Stimulated activated CD8-positive, alpha-beta memory T cell treated with anti-CD3 and anti-CD28 coated beads, Interleukin-4, amount 100 ng/mL, for 24 hours (primary cell): Measurements from ENCODE around the gene ACOX1.

ENCODE experiments used
- DNase-seq: peaks from one replicate; pipeline ENCODE4 v3.0.0-alpha.2; 2020; ENCODE audit warnings: low read depth

Gene ACOX1

GRCh38 chr17:75909051-75909811 lies 69.7 kb downstream of the ACOX1 start:
- no peak for DNase-seq

DNA sequence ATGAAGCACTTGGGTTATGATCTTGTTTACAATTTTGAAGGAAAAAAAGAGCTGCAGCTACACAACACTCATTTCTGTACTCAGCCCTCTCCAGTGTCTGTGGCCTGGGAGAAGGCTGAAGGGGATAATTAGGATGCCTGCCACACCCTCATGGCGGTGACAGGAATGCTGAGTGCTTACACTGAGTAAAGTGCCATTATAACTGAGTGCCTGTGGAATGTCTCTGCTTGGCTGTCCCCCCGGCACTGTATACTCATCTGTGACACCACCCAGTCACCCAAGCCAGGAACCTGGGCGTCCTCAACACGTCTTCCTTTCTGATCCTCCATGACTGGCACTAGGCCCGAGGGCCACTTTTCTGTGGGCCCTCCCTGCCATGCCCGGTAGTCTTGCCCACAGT lies 70.8 kb downstream of the ACOX1 start:
- no peak for DNase-seq

DNA sequence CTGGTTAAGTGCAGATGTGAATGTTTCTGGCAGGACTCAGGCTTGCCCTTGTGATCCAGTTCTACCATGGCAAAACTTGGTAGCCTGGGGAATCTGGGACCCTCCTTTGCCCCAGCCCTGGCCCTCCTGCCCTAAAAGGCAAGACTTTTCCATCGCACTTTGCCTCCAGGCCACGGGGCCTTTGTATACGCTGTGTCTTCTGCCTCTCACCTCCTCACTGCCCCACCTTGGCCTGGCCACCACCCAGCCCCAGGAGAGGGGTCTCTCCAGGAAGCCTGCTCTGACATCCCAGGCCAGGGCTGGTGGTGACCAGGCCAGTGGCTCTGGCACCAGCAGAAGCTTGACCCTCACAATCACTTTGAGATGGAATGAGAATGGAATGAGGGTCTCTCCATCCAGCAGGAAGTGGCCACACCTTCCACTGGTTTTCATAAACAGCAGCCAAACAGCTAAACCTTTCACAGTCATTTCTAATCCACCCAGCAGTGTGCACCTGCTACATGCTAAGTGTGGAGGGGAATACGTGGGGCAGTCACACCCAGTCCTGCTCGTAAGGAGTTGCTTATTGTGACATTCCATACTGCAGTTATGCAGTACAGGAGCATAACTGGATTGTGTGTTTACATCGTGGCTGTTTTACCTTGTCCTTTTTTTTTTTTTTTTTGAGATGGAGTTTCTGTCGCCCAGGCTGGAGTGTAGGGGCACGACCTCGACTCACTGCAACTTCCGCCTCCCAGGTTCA lies 72.7 kb downstream of the ACOX1 start:
- DNase-seq = no peak

- peak; percentile 93 for DNase-seq
Measured at GRCh38 chr17:75904749-75905521, 74.0 kb downstream of the ACOX1 start, which contains the start of gene MRPL38. TSS of gene MRPL38 (minus strand) at chr17:75904884. CDS start at chr17:75904875, 9 bp downstream.

- DNase-seq = no peak
Measured at GRCh38 chr17:75902406-75902805, 76.6 kb downstream of the ACOX1 start.

DNA sequence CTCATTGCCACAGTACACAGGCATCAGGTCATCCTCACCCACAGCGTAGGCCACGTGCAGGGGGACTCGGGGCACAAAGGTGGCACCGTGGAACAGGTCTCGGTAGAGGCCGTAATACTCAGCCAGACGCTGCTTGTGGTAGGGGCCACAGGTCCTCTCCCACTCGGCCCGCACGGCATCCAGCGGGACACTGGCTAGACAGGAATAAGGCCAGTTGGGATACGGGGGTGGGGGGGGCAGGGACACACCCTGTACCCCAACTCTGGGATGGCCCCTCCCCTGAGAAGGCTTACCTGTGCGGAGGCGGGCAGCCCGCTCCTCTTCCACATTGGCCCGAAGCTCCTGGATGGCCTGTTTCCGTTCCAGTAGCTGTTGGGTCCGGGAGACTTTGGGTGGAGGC lies 77.2 kb downstream of the ACOX1 start:
- no peak for DNase-seq

DNA sequence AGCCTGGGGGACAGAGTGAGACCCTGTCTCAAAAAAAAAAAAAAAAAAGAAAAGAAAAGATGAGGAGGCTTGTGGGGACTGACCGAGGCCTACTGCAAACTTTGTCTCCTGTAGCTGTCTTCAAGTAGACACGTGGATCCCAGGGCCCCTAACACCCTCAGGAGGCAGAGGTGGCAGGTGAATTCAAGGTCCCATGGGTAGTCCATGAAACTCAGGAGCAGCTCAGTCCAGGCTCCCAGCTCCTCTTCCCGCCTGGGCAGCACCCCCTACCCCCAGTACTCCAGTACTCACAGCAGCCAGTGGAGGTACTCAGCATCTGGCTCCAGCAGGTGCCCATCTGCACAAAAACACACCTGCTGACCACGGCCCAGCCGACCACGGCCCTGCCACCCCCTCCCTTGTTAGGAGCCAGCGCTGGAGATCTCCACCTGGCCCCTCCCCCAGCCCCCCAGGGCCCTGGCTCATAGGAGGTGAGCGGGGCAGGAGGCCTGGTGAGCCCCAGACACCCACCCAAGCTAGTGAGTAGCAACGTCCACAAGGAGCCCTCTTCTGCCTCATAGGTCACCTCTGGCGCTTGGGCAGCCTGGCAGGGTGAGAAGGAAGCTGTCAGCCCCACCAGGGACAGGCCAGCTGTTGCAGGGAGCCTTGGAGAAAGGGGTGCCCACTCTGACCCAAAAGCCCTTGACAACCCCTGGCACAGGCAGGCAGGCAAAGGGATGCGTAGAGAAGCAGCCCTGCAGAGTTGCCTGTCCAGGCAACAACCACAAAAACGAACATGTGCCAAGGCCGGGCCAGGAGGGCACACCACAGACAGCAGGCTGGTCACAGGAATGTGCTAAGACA lies 78.1 kb downstream of the ACOX1 start:
- no peak for DNase-seq

DNA sequence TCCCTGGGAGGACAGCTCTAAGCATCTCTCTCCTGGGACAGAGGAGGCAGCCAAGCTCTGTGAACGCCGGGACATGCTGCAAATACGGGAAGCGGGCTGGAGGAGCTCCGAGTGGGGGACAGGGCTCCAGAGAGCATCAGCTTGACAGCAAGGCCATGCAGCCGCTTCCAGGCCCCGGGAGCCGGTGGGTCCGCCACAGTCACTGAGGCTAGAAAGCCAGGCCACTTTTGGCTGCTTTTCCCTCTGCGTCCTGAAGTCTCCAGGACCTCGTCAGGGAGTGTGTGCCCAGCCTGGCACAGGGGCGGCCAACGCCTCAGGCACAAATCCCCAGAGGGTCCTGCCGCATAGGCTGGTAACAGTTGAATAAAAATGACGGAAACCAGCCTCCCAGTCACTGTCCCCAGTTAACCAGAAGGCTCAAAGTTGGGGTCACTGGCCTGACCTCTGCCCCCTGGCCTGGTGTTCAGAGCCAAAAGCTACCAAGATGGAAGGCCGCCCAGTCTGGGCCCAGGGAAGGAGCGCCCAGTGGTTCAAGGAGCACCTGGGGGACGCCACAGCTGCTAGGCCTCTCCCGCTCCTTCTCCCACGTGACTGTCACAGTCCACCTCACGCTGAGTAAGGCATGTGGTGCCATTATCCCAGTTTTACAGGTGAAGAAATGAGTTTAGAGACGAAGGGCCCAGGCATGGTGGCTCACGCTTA lies 79.0 kb downstream of the ACOX1 start:
- DNase-seq = no peak

GRCh38 chr17:75899353-75899752 lies 79.6 kb downstream of the ACOX1 start:
- DNase-seq = no peak

DNA sequence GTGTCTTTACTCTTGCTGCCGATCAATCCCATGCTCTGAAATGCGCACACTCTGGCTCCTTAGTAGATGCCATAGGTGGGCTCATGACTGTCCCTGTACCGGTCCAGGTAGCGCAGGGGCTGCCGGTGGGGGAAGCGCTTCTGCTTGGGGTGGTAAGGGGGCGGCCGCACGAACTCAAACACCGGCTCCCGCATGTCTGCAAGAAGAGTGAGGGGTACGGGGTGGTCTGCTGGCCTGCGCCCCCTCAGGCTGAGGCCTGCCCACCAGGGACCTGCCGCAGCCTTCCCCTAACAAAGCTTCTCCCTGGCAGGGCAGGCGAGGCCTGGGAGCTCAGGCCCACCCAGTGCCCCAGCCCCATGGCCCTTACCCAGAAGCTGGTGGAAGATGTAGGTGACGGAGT lies 80.2 kb downstream of the ACOX1 start:
- DNase-seq = no peak

DNA sequence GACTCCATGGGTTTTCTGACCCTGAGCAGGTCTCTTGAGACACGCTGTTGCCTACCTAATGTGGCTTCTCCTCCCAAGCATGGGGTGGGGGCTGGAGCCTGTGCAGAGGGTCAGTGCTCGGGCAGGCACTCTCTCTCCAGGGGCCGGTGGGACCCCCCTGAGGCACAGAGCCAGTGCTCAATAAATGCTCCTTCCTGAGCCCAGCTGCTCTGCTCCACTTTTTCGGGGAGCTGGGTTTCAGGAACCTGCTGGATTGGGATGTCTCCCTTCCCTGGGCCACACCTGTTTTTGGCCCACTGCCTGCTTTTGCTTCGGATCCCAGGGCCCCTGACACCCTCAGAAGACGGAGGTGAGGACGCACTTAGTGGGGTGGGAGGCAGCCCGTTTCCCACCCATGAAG lies 80.9 kb downstream of the ACOX1 start:
- no peak for DNase-seq

DNA sequence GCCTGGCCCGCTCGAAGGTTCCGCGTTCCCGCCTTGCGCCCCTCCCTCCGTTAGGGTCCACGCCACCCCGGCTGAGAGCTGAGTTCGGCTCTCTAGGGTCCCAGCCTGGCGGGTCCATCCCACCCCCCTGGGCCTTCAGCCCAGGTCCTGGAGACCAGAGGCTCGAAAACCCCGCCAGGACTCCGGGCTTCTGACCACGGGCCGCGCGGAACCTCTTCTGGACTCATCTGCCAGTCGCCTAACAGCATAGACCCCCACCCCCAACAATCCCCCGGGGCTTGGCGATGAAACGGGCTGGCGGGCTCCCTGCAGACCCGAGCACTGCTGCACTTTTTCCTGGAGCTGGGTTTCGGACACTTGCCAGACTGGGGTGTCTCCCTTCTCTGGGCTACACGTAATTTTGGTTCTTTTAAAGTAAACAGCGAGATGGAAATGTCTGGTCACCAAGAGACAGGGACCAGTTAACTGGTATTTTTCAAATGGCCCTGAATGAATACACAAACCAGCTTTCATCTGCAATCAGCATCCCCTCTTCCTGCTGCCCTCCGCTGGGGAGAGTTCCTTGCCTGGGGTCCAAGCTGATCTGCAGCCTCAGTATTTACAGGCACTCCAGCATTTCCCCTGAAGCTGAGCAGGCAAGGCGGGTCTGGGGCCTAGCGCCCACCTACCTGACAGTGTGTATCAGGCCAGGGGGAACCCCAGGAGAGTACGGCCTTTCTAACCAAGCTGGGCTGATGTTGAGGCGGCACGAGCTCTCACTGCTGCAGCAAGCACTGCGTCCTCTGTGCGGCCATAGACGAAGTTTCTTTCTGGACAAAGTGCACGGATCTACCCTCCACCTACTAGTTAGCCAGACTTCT lies 81.6 kb downstream of the ACOX1 start:
- DNase-seq = no peak

- DNase-seq = peak; percentile 74
Measured at GRCh38 chr17:75896415-75897159, 82.4 kb downstream of the ACOX1 start, which contains the start of gene TRIM65. TSS of gene TRIM65 (minus strand) at chr17:75896951. CDS start at chr17:75896937, 14 bp downstream.

- no peak for DNase-seq
Measured at GRCh38 chr17:75895370-75896155, 83.4 kb downstream of the ACOX1 start.

DNA sequence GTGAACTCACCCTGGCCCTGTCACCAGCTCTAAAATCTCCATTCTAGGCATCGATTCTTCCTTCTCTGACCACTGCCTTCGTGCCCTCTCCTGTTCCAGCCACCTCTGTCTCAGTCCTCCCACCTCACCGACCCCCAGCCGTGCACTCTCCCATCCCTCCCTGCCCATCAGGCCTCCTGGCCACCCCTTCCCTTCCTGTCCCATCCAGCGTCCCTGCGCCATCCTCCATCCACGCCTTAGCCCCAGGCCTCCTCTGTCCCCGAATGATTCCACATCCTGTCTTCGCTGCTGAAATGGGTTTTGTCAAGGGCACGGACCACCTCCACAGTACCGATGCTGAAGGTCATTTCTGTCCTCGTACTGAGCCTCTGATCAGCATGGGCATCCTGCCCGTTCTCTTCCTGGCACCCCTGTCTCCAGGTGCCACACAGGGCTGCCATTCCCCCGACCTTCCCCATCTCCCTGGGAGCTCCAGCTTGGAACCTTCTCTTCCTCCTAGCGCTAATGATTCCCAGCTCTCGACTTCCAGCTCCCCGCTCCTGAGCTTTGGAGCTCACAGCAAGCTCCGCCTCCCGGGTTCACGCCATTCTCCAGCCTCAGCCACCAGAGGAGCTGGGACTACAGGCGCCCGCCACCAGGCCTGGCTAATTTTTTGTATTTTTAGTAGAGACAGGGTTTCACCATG lies 84.8 kb downstream of the ACOX1 start:
- DNase-seq = no peak

DNA sequence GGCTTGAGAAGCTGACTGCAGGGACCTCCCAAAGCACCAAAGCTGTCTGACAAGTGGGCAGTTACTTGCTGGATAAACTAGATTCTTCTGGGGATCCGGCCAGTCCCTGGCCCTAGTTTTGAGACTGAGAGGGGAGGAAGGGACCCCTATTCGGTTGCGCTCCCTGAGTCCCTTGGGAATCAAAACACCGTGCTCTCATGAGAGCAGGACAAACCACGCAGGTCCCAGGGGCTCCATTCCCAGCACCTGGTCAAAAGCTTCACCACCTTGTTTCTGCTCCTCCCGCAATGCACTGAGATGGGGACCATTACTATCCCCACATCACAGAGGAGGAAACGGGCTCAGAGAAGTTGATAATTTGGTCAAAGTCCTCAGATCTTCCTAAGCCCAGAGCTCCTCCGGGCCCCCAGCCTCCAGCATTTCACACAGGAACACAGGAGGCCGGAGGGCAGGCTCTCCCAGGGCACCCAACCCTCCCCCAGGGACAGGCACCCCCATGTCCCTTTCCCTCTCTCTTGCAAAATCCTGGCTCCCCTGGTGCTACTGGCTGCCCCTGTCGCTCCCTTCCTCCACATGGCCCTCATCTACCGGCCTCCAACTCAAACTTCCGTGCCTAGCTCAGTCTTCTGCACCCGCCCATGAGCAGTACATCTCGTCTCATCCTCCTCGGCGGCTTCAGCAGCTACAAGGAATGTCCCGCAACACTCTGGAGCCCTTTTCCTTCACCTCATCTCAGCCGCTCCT lies 85.5 kb downstream of the ACOX1 start:
- no peak for DNase-seq

GRCh38 chr17:75892556-75893224 lies 86.3 kb downstream of the ACOX1 start:
- DNase-seq = no peak
